Uterus (tissue), 2 donors: ENCODE measurements around the gene SMG5.

Source experiments
- POLR2A ChIP-seq, 2 donors: fragments of 450-650 bp; IDR thresholded peaks; one replicate each; pipeline ENCODE4 v1.6.1; 2016; ENCODE audit warnings: antibody characterized with exemption in 2 of 2, mild to moderate bottlenecking in 1 of 2, moderate library complexity in 1 of 2
- TF ChIP-seq, protein P1 (sequence below), 4 experiments: fragments of 200-600 bp in 2 of 4; fragments of 450-650 bp in 2 of 4; sonication (generic) in 2 of 4; IDR thresholded peaks; one replicate each; pipeline ENCODE4 v1.5.1; 2016 to 2019; ENCODE audit warnings: antibody characterized with exemption in 4 of 4, mild to moderate bottlenecking in 2 of 4, moderate library complexity in 1 of 4

DNA sequence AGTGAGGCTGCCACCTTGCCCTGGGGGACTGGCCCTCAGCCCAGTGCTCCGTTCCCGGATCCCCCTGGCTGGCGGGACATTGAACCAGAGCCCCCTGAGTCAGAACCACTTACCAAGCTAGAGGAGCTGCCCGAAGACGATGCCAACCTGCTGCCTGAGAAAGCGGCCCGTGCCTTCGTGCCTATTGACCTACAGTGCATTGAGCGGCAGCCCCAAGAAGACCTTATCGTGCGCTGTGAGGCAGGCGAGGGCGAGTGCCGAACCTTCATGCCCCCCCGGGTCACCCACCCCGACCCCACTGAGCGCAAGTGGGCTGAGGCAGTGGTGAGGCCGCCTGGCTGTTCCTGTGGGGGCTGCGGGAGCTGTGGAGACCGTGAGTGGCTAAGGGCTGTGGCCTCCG, 2.8 kb upstream of the SMG5 start:
- TF ChIP-seq, protein P1, sequence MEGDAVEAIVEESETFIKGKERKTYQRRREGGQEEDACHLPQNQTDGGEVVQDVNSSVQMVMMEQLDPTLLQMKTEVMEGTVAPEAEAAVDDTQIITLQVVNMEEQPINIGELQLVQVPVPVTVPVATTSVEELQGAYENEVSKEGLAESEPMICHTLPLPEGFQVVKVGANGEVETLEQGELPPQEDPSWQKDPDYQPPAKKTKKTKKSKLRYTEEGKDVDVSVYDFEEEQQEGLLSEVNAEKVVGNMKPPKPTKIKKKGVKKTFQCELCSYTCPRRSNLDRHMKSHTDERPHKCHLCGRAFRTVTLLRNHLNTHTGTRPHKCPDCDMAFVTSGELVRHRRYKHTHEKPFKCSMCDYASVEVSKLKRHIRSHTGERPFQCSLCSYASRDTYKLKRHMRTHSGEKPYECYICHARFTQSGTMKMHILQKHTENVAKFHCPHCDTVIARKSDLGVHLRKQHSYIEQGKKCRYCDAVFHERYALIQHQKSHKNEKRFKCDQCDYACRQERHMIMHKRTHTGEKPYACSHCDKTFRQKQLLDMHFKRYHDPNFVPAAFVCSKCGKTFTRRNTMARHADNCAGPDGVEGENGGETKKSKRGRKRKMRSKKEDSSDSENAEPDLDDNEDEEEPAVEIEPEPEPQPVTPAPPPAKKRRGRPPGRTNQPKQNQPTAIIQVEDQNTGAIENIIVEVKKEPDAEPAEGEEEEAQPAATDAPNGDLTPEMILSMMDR (IDR thresholded peaks at IDR 0.05): no peak
- TF ChIP-seq POLR2A (IDR thresholded peaks at IDR 0.05): no peak
